Activated naive CD4-positive, alpha-beta T cell treated with anti-CD3 and anti-CD28 coated beads, Interleukin-2, amount 10 ng/mL, durations not matched to agents 7 days and 5 days (primary cell): ENCODE measurements around the gene NSMCE4A.
"Not testable (repeated sequence)": the region's sequence is repeated elsewhere in the genome, so short reads cannot be mapped to it uniquely, and the experiment has no call there.

ENCODE experiments used
- CTCF ChIA-PET: fragments of 350-600 bp; sonication (Branson Sonifier 250); formaldehyde crosslinking; loops from one replicate; lab custom pipeline; 2021; ENCODE audit warnings: antibody characterized with exemption; lab: Charles Lee
- DNase-seq: peaks from one replicate; pipeline ENCODE4 v3.0.0-alpha.2; 2020
- H3K27ac Mint-ChIP-seq: one replicate; pipeline ENCODE4 v1.8.0; 2021; ENCODE audit warnings: mild to moderate bottlenecking, moderate library complexity, mixed read lengths
- H3K27me3 Mint-ChIP-seq: one replicate; pipeline ENCODE4 v1.8.0; 2021; ENCODE audit warnings: mild to moderate bottlenecking, mixed read lengths
- H3K36me3 Mint-ChIP-seq: one replicate; pipeline ENCODE4 v1.8.0; 2021; ENCODE audit warnings: mixed read lengths
- H3K4me1 Mint-ChIP-seq: one replicate; pipeline ENCODE4 v1.8.0; 2021; ENCODE audit warnings: mixed read lengths
- H3K4me3 Mint-ChIP-seq: one replicate; pipeline ENCODE4 v1.8.0; 2021; ENCODE audit warnings: mild to moderate bottlenecking, moderate library complexity, mixed read lengths
- H3K9me3 Mint-ChIP-seq: one replicate; pipeline ENCODE4 v1.8.0; 2021; ENCODE audit warnings: mixed read lengths

The NSMCE4A gene

DNA sequence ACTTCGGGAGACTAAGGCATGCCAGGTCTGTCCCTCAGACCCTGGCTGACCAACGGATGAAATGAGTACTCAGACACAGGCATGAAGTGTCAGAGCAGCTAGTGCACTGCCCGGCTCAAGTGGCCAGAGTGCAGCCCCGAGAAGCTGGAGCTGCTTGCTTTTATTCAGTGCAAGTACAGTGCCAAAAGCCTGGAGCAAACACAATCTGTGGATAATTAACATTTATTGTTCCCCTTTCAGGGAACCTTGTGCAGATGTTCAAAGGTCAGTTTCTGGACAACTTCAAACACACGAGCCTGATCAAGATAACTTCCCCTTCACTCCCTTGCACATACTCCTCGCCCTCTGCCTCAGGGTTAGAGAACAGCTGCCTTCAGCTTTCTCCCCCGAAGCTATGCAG lies 39.3 kb downstream of the NSMCE4A start:
- Mint-ChIP-seq H3K4me3 (no peak overlapping the region), H3K27me3 (peaks cover 8% of the 10 kb centered on the region)

DNA sequence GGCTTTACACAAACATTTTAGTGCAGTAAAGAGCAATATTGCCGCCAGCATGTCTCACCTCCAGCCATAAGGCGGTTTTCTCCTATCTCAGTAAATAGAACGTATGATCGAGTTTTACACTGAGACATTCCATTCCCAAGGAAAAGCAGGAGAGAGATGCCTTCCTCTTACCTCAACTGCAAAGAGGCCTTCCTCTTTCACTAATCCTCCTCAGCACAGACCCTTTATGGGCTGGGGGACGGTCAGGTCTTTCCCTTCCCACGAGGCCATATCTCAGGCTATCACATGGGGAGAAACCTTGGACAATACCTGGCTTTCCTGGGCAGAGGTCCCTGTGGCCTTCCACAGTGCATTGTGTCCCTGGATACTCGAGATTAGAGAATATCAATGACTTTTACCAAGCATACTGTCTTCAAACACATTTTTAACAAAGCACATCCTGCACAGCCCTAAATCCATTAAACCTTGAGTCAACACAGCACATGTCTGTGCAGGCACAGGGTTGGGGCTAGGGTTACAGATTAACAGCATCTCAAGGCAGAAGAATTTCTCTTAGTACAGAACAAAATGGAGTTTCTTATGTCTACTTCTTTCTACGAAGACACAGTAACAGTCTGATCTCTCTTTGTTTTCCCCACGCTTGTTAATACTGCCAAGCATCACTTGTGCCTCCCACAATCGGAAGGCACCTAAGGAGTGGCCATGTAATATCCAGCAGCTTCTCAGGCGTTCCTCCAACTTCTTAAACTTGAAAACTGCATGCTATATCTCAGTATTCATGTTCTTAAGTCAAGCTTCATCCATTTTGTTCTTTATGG lies 44.5 kb downstream of the NSMCE4A start:
- CTCF ChIA-PET, H3K36me3 Mint-ChIP-seq, H3K27me3 Mint-ChIP-seq, H3K27ac Mint-ChIP-seq, DNase-seq, H3K9me3 Mint-ChIP-seq: not testable (repeated sequence)
- Mint-ChIP-seq H3K4me3 (peak overlapping the region; percentile 60), H3K4me1 (peaks cover 28% of the 10 kb centered on the region)

More for the DNA sequence above, 39.3 kb downstream of the NSMCE4A start:
- no peak for DNase-seq
- Mint-ChIP-seq H3K36me3 (no peaks in the 10 kb centered on the region), H3K9me3 (no peaks in the 10 kb centered on the region), H3K4me1 (peaks cover 2% of the 10 kb centered on the region), H3K27ac (no peak overlapping the region)
- CTCF ChIA-PET, result no interaction called here

DNA sequence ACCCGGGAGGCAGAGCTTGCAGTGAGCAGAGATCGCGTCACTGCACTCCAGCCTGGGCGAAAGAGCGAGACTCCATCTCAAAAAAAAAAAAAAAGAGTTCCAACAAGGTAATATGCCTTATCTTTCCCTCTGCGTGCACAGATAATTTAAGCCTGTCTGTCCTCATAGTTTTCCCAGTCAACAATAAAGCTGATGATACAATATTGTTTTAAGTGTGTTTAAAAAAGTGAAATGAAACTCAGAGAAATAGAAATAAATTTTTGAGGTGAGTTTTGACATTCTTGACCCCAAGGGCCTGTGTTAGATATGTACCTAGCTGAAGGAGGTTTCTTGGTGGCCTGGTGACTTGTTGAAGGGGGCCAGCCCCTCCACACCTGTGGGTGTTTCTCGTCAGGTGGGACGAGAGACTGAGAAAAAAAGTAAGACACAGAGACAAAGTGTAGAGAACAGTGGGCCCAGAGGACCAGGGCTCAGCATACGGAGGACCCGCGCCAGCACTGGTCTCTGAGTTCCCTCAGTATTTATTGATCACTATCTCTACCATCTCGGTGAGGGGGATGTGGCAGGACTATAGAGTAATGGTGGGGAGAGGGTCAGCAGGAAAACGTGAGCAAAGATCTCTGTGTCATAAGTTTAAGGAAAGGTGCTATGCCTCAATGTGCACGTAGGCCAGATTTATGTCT lies 45.3 kb downstream of the NSMCE4A start:
- H3K4me3 Mint-ChIP-seq, result peak overlapping the region; percentile 60
- H3K27me3 Mint-ChIP-seq, CTCF ChIA-PET, H3K36me3 Mint-ChIP-seq, H3K9me3 Mint-ChIP-seq, DNase-seq: not testable (repeated sequence)
- peak overlapping the region; percentile 58 for H3K27ac Mint-ChIP-seq
- H3K4me1 Mint-ChIP-seq, result peaks cover 31% of the 10 kb centered on the region

DNA sequence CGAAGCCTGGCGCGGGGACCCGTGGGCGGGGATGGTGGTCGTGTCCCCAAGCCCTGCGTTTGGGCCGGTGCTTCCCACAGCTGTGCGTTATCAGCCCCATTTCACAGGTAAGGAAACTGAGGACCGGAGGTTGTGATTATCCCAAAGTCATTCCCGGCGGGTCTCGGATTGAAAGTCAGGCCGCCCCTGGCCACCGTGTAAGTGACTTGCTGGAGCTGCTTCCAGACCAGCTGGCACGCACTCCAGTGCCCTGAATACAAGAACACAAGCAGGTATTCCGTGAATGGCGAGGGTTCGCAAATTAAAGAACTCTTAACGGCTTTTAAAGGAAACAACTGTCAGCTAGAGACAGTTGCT lies 46.5 kb downstream of the NSMCE4A start:
- H3K27ac Mint-ChIP-seq, result peak overlapping the region; percentile 97
- no peak for DNase-seq
- H3K36me3 Mint-ChIP-seq, result peaks cover 4% of the 10 kb centered on the region
- CTCF ChIA-PET, result interaction anchor here (1.0 kb wide), 1 partner anchor 42 kb away, joined by 3 read pairs; no protein-coding TSS in a partner anchor
- peaks cover 31% of the 10 kb centered on the region for H3K4me1 Mint-ChIP-seq
- no peaks in the 10 kb centered on the region for H3K27me3 Mint-ChIP-seq
- no peaks in the 10 kb centered on the region for H3K9me3 Mint-ChIP-seq
- peak overlapping the region; percentile 79 for H3K4me3 Mint-ChIP-seq

DNA sequence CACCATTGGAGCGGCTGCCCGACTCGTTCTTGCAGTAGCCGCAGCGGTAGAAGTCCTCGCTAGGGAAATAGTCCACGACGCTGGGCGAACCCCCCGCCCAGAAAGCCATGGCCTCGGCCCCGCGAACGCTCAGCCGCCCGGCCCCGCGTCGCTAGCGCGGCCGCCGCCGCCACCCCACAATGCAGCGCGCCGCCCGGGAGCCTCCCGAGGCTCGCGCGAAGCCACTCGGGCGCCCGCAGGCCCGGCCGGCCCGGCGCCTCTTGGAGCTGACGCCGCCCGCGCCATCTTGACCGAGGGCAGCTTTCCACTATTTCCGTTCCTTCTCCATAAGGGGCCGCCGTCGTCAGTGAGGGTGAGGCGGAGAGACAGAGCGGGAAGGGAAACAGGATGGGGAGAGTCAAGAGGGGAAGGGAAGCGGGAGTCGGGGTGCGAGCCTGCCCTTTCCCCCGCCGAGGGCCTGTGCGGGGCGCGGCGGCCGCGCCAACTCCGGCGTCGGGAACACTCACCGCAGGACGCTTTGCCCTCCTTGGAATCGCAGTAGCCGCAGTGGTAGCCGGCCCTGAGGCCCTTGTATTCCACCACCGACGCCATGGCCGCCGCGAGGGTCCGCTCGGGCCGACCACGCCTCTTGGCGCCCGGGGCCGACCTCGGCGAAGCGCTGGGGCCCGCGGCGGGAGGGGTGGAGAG lies 47.0 kb downstream of the NSMCE4A start, which contains the start of gene ATE1:
ATE1 (minus strand) TSS at position 191 of the 687 bp plus-strand sequence; CDS start at position 109, 82 bp downstream.
- peak within 1 kb of the TSS; percentile 79 for H3K4me3 Mint-ChIP-seq
- peak within 1 kb of the TSS; percentile 97 for H3K27ac Mint-ChIP-seq
- CTCF ChIA-PET, result interaction anchor here (1.0 kb wide), 1 partner anchor 41 kb away, joined by 3 read pairs; no protein-coding TSS in a partner anchor
- peaks cover 5% of the 10 kb centered on the region for H3K36me3 Mint-ChIP-seq
- no peaks in the 10 kb centered on the region for H3K9me3 Mint-ChIP-seq
- H3K27me3 Mint-ChIP-seq, result no peaks in the 10 kb centered on the region
- H3K4me1 Mint-ChIP-seq, result peaks cover 31% of the 10 kb centered on the region
- peak; percentile 87 for DNase-seq

DNA sequence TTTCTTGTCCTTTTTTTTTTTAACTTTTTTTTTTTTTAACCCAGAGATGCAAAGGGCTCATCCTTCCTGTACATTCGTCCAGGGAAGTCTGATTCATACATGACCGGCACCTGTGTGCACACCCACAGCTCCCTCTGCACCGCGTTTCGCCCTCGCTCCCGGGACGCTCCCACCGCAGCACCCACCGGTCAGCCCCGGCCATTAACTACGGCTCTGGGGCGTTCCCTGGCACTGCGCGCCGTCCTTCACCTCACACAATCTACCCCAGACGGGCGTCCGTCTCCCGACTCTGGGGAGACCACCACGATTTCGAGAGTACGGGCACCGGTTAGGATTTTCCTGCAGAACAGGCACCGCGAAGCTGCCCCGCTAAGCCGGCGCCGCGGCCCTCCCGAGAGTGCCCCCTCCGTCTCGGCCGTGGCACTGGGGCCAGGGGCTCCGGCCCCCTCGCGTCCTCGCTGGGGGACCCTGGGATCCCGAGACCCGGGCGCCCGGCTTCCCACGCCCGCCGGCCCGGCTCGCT lies 47.6 kb downstream of the NSMCE4A start:
- DNase-seq, result peak; percentile 48
- H3K36me3 Mint-ChIP-seq, result peaks cover 11% of the 10 kb centered on the region
- H3K27ac Mint-ChIP-seq, result peak overlapping the region; percentile 92
- no peaks in the 10 kb centered on the region for H3K9me3 Mint-ChIP-seq
- CTCF ChIA-PET, result no interaction called here
- H3K4me3 Mint-ChIP-seq, result peak overlapping the region; percentile 79
- peaks cover 31% of the 10 kb centered on the region for H3K4me1 Mint-ChIP-seq
- no peaks in the 10 kb centered on the region for H3K27me3 Mint-ChIP-seq

DNA sequence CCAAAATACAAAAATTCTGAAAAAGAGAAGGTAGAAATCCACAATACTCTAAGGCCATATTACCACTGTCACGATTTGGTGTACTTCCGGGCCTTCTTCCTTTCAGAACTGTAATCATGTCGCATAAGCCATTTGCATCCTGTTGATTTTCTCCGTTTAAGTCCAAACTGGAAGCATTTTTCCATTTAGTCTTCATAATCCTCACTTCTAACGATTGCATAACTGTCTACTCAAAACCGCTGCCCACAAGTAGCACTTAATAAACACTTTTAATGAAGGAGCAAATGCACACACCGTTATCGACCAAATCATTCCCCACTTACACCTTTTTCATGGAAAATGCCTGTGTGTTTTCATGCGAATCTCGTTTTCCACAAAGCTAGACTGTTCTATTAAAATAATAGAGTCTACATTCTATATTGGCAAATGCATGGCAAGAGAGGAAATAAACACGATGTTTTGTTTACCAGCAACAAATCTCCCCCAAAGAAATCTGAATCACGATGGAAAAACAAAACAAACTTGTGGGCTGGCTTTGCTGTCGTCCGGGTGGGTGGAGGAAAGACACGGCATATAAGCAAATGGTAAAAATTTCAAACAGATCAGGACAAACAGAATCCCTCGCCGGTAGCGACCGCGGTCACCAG lies 48.2 kb downstream of the NSMCE4A start:
- peaks cover 11% of the 10 kb centered on the region for H3K36me3 Mint-ChIP-seq
- H3K27me3 Mint-ChIP-seq, result no peaks in the 10 kb centered on the region
- H3K9me3 Mint-ChIP-seq, result no peaks in the 10 kb centered on the region
- CTCF ChIA-PET, result no interaction called here
- peak overlapping the region; percentile 92 for H3K27ac Mint-ChIP-seq
- DNase-seq, result no peak
- peak overlapping the region; percentile 79 for H3K4me3 Mint-ChIP-seq
- H3K4me1 Mint-ChIP-seq, result peaks cover 31% of the 10 kb centered on the region

DNA sequence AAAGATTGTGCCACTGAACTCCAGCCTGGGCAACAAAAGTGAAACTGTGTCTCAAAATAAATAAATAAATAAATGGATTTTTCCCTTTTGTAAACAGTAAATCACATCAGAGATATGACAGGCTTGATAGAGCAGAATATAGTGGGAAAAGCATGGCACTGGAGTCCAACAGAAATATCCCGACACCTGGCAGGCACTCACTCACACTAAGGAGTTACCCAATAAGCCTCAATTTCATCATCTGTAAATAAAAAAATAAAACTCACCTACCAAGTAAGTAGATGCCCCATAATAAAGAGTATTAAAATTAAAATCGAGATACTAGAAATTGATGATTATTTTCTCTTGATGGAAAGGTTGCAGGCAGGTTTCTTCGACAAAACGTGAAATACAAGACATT lies 48.9 kb downstream of the NSMCE4A start:
- peaks cover 31% of the 10 kb centered on the region for H3K4me1 Mint-ChIP-seq
- H3K9me3 Mint-ChIP-seq, result no peaks in the 10 kb centered on the region
- CTCF ChIA-PET, result no interaction called here
- DNase-seq, result no peak
- peaks cover 13% of the 10 kb centered on the region for H3K36me3 Mint-ChIP-seq
- peak overlapping the region; percentile 36 for H3K4me3 Mint-ChIP-seq
- H3K27me3 Mint-ChIP-seq, result no peaks in the 10 kb centered on the region
- no peak overlapping the region for H3K27ac Mint-ChIP-seq

DNA sequence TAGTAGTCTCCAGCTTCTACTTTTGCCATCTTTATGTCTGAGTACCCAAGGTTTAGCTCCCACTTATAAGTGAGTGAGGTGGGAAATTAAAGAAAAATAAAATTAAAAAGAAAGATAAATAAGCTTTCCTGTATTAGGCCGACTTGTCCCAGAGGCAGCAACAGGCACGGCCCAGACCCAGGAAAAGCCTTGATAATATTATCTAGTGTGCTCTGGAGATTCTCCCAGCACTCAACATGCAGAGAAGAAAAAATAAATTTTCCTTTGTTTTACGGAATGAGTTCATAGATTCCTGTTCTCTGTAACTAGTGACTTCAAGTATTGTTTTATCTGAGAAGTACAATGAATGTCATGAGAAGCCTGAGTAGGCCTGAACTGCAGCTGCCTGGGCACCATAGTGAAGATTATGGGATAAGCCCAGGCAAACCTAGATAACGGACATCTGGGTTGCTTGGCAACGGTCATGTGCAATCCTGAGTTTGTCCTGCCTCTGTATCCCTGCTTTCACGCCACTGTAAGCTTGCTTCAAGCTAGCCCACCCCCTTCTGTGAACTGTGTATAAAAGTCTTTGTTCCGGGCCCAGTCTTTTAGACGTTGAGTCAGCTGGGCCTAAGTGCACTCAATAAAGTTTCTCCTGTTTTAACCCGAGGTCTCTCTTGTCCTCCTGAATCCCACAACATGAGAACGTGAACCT lies 53.6 kb downstream of the NSMCE4A start:
- Mint-ChIP-seq H3K9me3 (no peaks in the 10 kb centered on the region), H3K27me3 (no peaks in the 10 kb centered on the region), H3K4me3 (no peak overlapping the region), H3K27ac (no peak overlapping the region), H3K4me1 (peaks cover 6% of the 10 kb centered on the region), H3K36me3 (peaks cover 31% of the 10 kb centered on the region)
- CTCF ChIA-PET, result no interaction called here
- DNase-seq, result no peak

DNA sequence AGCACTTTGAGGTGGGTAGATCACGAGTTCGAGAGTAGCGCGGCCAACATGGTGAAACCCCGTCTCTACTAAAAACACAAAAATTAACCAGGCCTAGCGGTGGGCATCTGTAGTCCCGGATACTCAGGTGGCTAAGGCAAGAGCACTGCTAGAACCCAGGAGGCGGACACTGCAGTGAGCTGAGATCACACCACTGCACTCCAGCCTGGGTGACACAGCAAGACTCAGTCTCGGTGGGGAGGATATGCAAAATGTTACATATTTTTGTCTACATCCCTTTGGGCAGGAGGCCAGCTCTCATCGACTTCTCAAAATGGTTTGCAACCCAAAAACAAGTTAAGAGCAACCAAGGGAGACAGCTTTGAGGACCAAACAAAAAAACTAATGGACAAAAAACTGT lies 55.4 kb downstream of the NSMCE4A start:
- CTCF ChIA-PET, result interaction anchor here (1.7 kb wide), 1 partner anchor 19 kb away, joined by 6 read pairs; no protein-coding TSS in a partner anchor
- Mint-ChIP-seq H3K4me3 (no peak overlapping the region), H3K27ac (no peak overlapping the region), H3K27me3 (no peaks in the 10 kb centered on the region), H3K4me1 (no peaks in the 10 kb centered on the region), H3K36me3 (peaks cover 34% of the 10 kb centered on the region), H3K9me3 (no peaks in the 10 kb centered on the region)
- no peak for DNase-seq

DNA sequence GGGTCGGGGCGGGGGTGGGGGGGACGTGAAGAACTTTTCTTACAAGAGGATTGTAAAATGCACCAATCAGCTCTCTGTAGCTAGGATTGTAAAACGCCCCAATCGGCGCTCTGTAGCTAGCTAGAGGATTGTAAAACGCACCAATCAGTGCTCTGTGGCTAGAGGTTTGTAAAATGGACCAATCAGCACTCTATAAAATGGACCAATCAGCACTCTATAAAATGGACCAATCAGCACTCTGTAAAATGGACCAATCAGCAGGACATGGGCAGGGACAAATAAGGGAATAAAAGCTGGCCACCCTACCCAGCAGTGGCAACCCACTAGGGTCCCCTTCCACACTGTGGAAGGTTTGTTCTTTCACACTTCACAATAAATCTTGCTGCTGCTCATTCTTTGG lies 56.2 kb downstream of the NSMCE4A start:
- H3K4me3 Mint-ChIP-seq, H3K27me3 Mint-ChIP-seq, H3K4me1 Mint-ChIP-seq, DNase-seq, H3K27ac Mint-ChIP-seq, H3K9me3 Mint-ChIP-seq: not testable (repeated sequence)
- H3K36me3 Mint-ChIP-seq, result peaks cover 36% of the 10 kb centered on the region
- CTCF ChIA-PET, result interaction anchor here (1.7 kb wide), 1 partner anchor 18 kb away, joined by 6 read pairs; no protein-coding TSS in a partner anchor

DNA sequence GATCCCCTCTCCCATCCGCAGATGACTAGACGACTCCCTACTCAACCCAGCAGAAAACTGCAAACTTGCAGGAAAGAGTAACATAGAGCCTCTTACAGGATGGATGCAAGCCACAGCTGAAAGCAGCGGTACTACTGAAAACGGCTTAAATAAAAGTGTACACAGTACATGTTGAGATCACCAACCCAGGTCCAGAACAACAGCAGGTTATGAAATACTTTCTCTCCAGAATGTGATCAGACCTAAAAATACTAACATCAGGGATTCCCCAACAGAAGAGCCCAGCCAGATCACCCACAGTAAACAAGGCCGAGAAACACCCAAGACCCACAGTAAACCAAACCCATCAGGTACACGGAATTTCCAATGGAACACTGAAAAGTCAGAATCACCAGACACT lies 60.4 kb downstream of the NSMCE4A start:
- Mint-ChIP-seq H3K9me3 (no peaks in the 10 kb centered on the region), H3K27me3 (no peaks in the 10 kb centered on the region), H3K4me3 (no peak overlapping the region), H3K36me3 (peaks cover 32% of the 10 kb centered on the region), H3K4me1 (peaks cover 2% of the 10 kb centered on the region), H3K27ac (no peak overlapping the region)
- no peak for DNase-seq
- CTCF ChIA-PET, result no interaction called here

DNA sequence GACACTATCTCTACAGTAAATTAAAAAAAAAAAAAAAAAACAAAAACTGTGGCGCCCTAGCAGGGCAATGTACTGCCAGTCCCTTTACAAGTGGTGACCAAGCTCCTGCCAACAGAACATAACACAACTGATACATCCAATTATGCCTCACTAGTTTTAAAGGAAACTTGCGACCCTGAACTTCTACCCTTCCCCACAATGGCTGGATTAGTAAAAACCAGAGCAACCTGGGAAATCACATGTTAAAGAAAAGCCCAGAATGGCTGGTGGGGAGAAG lies 63.7 kb downstream of the NSMCE4A start:
- Mint-ChIP-seq H3K36me3 (peaks cover 19% of the 10 kb centered on the region), H3K27ac (no peak overlapping the region), H3K9me3 (no peaks in the 10 kb centered on the region), H3K4me1 (peaks cover 2% of the 10 kb centered on the region), H3K4me3 (no peak overlapping the region), H3K27me3 (no peaks in the 10 kb centered on the region)
- CTCF ChIA-PET, result interaction anchor here (1.4 kb wide), 1 partner anchor 11 kb away, joined by 6 read pairs; no protein-coding TSS in a partner anchor
- DNase-seq, result no peak
